Articular chondrocyte of knee joint (primary cell): ENCODE data around the gene PSMD9. TPM values are rescaled to one million over a fixed set of nuclear protein-coding genes. Genes with fewer than 3 reads are reported as not detected.

Experiments used
- small RNA-seq: library from RNA; depleted of rRNA; stranded (forward); fragments of <200 nt; gene quantifications from one replicate; pipeline ENCODE3, GENCODE V24; 2012
- total RNA-seq: library from RNA; depleted of rRNA; stranded (reverse); fragments of >200 nt; gene quantifications from 2 replicates; pipeline ENCODE4 v1.2.3, GENCODE V29; 2012

The PSMD9 gene
- total RNA-seq, result 41.8 and 54.0 TPM in 2 replicates

GRCh38 chr12:121888478-121889273 is at the start of gene PSMD9:
Gene PSMD9 (plus strand): TSS chr12:121888790. CDS start chr12:121888857, 67 bp downstream.

DNA sequence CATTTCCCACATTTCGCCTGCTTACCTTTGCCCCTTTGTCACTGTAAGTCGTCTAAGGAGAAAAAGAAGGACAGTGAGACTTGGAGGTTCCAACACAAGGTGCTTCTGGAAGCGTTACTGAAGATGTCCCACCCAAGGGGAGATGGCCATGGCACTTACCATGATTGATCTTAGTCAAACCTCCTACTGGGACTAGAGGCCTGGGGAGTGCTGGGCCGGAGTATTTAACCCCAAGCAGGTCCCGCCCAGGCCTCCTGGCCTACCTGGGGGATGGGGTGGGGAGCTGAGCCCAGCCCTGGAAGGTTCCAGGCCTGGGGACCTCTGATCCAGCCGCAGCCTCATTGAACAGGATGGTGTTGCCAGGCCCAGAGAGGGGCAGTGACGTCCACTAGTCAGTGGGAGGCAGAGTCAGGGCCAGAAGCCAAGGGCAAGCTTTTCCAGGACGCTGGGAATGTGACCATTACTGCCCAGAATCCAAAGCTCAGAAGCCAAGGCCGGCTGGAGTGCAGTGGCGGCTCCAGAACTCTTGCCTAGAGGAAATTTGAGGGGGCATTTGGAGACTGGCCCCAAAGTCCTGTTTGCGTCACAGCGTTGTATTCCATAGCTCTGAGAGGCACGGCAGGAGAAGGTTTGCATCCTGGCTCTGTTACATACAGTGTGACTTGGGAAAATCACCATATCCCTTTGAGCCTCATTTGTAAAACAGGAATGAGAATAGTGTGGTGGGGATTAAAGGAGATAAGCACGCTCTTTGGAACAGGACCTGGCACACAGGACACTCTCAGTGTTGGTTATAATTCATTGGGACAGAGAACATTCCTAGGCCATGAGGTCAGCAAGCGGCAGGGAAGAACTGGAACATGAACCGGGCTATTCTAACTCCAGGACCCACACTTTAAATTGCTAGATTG is 29.7 kb upstream of the PSMD9 start, which contains the start of gene HPD:
Gene HPD (minus strand): TSS at position 198 of the 911 bp plus-strand sequence. CDS start 36 bp downstream, at position 162.

DNA sequence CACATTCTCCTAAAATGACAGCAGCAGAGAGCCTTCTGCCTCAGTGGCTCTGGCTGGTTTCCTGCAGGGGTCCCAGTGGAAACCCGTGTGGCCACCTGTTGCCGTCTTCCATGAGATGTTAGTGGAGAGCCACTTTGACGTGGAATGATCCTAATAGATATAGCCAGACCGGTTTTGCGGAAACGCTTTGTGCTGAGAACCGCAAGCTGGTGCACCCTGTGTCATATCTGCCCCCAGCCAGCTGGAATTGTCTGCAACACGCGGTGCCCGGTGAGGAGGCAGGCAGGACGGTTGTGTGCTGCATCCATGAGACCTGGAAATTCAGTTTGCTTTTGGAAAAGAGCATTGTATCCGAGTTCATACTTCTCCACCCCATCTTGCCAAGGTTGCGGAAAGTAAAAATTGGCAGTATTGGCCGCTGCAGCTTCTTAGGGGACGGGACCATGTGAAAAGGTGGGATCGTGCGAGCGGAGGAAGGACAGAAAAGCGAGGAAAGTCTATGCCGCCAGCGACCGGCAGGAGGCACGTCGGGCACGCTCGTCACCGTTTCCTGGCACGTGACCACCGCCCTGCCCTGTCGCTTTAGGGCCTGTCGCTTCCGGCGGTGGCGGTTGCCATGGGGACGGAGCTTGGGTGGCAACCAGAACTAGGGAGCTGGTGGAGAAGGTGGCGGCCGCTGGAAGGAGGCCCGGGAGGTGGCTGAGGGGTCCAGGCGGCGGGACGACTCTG is 29.5 kb downstream of the PSMD9 start, which contains the start of gene CFAP251:
Gene CFAP251 (plus strand): TSS at position 643 of the 729 bp plus-strand sequence. CDS start 2,714 bp downstream, outside the sequence.

Small RNAs within 50 kb of the gene (small RNA-seq; reads per million reads assigned to genes)
- gene AC069503.3 (not detected), gene RF00017 (not detected), gene RNU7-170P (not detected)

Other genes with a start within 250 kb of the PSMD9 start
- gene MORN3, start 219.1 kb upstream of the PSMD9 start, total RNA-seq, result 1.0 and 1.3 TPM in 2 replicates
- gene TMEM120B, start 176.0 kb upstream of the PSMD9 start, total RNA-seq, result 7.7 and 7.8 TPM in 2 replicates
- gene RHOF, start 95.1 kb upstream of the PSMD9 start, total RNA-seq, result 18.6 and 19.3 TPM in 2 replicates
- 5.4 and 5.9 TPM in 2 replicates for gene SETD1B, start 84.8 kb upstream of the PSMD9 start, total RNA-seq
- gene HPD, start 29.9 kb upstream of the PSMD9 start, total RNA-seq, result 3.2 and 3.9 TPM in 2 replicates
- gene CFAP251, start 29.8 kb downstream of the PSMD9 start, total RNA-seq, result 4.2 and 4.8 TPM in 2 replicates
- gene BCL7A, start 133.1 kb downstream of the PSMD9 start, total RNA-seq, result 4.0 and 4.1 TPM in 2 replicates
- 10.5 and 11.8 TPM in 2 replicates for gene MLXIP, start 190.0 kb downstream of the PSMD9 start, total RNA-seq